Measurements from ENCODE around the gene FREM2.

Gene FREM2

GRCh38 chr13:38787550-38787949 is 100.7 kb downstream of the FREM2 start:
- H3K36me3 ChIP-seq (ENCODE audit: control insufficient read depth, insufficient read depth, low read length), result no peaks in the 10 kb centered on the region
- TF ChIP-seq CTCF (IDR thresholded peaks at IDR 0.05; ENCODE audit: insufficient read depth, low read length, poor library complexity, severe bottlenecking), result no peak

GRCh38 chr13:38796890-38797289 is 110.0 kb downstream of the FREM2 start:
- no peak for DNase-seq (ENCODE audit: extremely low read depth, insufficient read length)
- Histone ChIP-seq H3K27me3 (replicated peaks; ENCODE audit: control insufficient read depth, insufficient read depth, low read length) (no peaks in the 10 kb centered on the region), H3K36me3 (ENCODE audit: control insufficient read depth, insufficient read depth, low read length) (no peaks in the 10 kb centered on the region), H3K4me3 (replicated peaks; ENCODE audit: low read depth, low read length) (no peak overlapping the region)
- no peak for TF ChIP-seq CTCF (IDR thresholded peaks at IDR 0.05; ENCODE audit: insufficient read depth, low read length, poor library complexity, severe bottlenecking)

More at GRCh38 chr13:38787550-38787949, 100.7 kb downstream of the FREM2 start:
- no peaks in the 10 kb centered on the region for H3K27me3 ChIP-seq (replicated peaks; ENCODE audit: control insufficient read depth, insufficient read depth, low read length)
- no peak overlapping the region for H3K4me3 ChIP-seq (replicated peaks; ENCODE audit: low read depth, low read length)
- DNase-seq (ENCODE audit: extremely low read depth, insufficient read length), result no peak

GRCh38 chr13:38803531-38803930 is 116.7 kb downstream of the FREM2 start:
- TF ChIP-seq CTCF (IDR thresholded peaks at IDR 0.05; ENCODE audit: insufficient read depth, low read length, poor library complexity, severe bottlenecking), result no peak
- H3K4me3 ChIP-seq (replicated peaks; ENCODE audit: low read depth, low read length), result no peak overlapping the region
- no peak for DNase-seq (ENCODE audit: extremely low read depth, insufficient read length)
- H3K27me3 ChIP-seq (replicated peaks; ENCODE audit: control insufficient read depth, insufficient read depth, low read length), result no peaks in the 10 kb centered on the region
- no peaks in the 10 kb centered on the region for H3K36me3 ChIP-seq (ENCODE audit: control insufficient read depth, insufficient read depth, low read length)

GRCh38 chr13:38804061-38804460 is 117.2 kb downstream of the FREM2 start:
- Histone ChIP-seq H3K4me3 (replicated peaks; ENCODE audit: low read depth, low read length) (no peak overlapping the region), H3K27me3 (replicated peaks; ENCODE audit: control insufficient read depth, insufficient read depth, low read length) (no peaks in the 10 kb centered on the region), H3K36me3 (ENCODE audit: control insufficient read depth, insufficient read depth, low read length) (no peaks in the 10 kb centered on the region)
- no peak for TF ChIP-seq CTCF (IDR thresholded peaks at IDR 0.05; ENCODE audit: insufficient read depth, low read length, poor library complexity, severe bottlenecking)
- DNase-seq (ENCODE audit: extremely low read depth, insufficient read length), result no peak

GRCh38 chr13:38804536-38804935 is 117.7 kb downstream of the FREM2 start:
- H3K27me3 ChIP-seq (replicated peaks; ENCODE audit: control insufficient read depth, insufficient read depth, low read length), result no peaks in the 10 kb centered on the region
- H3K4me3 ChIP-seq (replicated peaks; ENCODE audit: low read depth, low read length), result no peak overlapping the region
- no peak for TF ChIP-seq CTCF (IDR thresholded peaks at IDR 0.05; ENCODE audit: insufficient read depth, low read length, poor library complexity, severe bottlenecking)
- no peaks in the 10 kb centered on the region for H3K36me3 ChIP-seq (ENCODE audit: control insufficient read depth, insufficient read depth, low read length)
- no peak for DNase-seq (ENCODE audit: extremely low read depth, insufficient read length)

- DNase-seq (ENCODE audit: extremely low read depth, insufficient read length), result no peak
- no peak for TF ChIP-seq CTCF (IDR thresholded peaks at IDR 0.05; ENCODE audit: insufficient read depth, low read length, poor library complexity, severe bottlenecking)
Measured at GRCh38 chr13:38814331-38814730, 127.5 kb downstream of the FREM2 start.

More at GRCh38 chr13:38814331-38814730, 127.5 kb downstream of the FREM2 start:
- Histone ChIP-seq H3K36me3 (ENCODE audit: control insufficient read depth, insufficient read depth, low read length) (no peaks in the 10 kb centered on the region), H3K27me3 (replicated peaks; ENCODE audit: control insufficient read depth, insufficient read depth, low read length) (no peaks in the 10 kb centered on the region), H3K4me3 (replicated peaks; ENCODE audit: low read depth, low read length) (no peak overlapping the region)

Data from GM06990 (cell line).